Endothelial cell of umbilical vein (primary cell): ENCODE measurements around the gene MACROD2. TPM values are rescaled to one million over a fixed set of nuclear protein-coding genes. Genes with fewer than 3 reads are reported as not detected.

Experiments used
- BruUV-seq: library from RNA; stranded (reverse); fragments of 400-500 nt; replicated peaks from 2 replicates; lab custom pipeline; 2021; lab: Mats Ljungman, UMichigan
- CTCF ChIA-PET: fragments of 300-600, 350-600 bp; sonication (Branson Sonifier 250); formaldehyde crosslinking; loops from one replicate; lab custom pipeline; 2021; ENCODE audit warnings: antibody characterized with exemption, inconsistent platforms; lab: Charles Lee
- POLR2A ChIA-PET: fragments of 300-600, 350-600 bp; sonication (Branson Sonifier 250); formaldehyde crosslinking; loops from one replicate; lab custom pipeline; 2021; ENCODE audit warnings: antibody characterized with exemption, inconsistent platforms; lab: Charles Lee
- DNase-seq: peaks from one replicate; pipeline ENCODE4 v3.0.0-alpha.2; 2011; ENCODE audit warnings: low read depth, low spot score
- FAIRE-seq: peaks from 2 replicates; lab custom pipeline; 2011; peaks lifted over from hg19 to GRCh38; lab: Jason Lieb, UNC
- H2AFZ ChIP-seq: 2 replicates; pipeline ENCODE4 v1.6.0; 2012; ENCODE audit warnings: low read depth, low read length, control low read depth, inconsistent platforms
- H3K27ac ChIP-seq: 2 replicates; pipeline ENCODE4 v1.5.1; 2011; ENCODE audit warnings: low read depth, mild to moderate bottlenecking, control low read depth, low read length, moderate library complexity; ENCODE audit not compliant: insufficient read depth
- H3K27me3 ChIP-seq, 2 experiments: 2 replicates each; pipeline versions ENCODE4 v1.6.0 to v1.6.1; 2011; ENCODE audit warnings: low read length in 2 of 2, mixed read lengths in 1 of 2; ENCODE audit not compliant: control insufficient read depth in 2 of 2, insufficient read depth in 2 of 2
- H3K36me3 ChIP-seq, 2 experiments: 2 replicates in 1 of 2; 3 replicates in 1 of 2; pipeline ENCODE4 v1.5.1; 2011; ENCODE audit warnings: low read length in 2 of 2, mild to moderate bottlenecking in 1 of 2, moderate library complexity in 1 of 2; ENCODE audit not compliant: control insufficient read depth in 2 of 2, insufficient read depth in 2 of 2; ENCODE audit errors: extremely low read depth in 1 of 2
- H3K4me1 ChIP-seq: 3 replicates; pipeline ENCODE4 v1.5.1; 2011; ENCODE audit warnings: mild to moderate bottlenecking, low read length; ENCODE audit not compliant: control insufficient read depth, insufficient read depth; ENCODE audit errors: extremely low read depth
- H3K4me2 ChIP-seq: 2 replicates; pipeline ENCODE4 v1.6.1; 2011; ENCODE audit warnings: low read length, control low read depth, mixed read lengths; ENCODE audit not compliant: insufficient read depth
- H3K4me3 ChIP-seq, 3 experiments: fragments of 200-600 bp in 1 of 3; sonication (generic), shearing (Covaris generic) in 1 of 3; replicated peaks in 1 of 3; 2 replicates each; pipeline ENCODE4 v1.5.1; 2011 to 2016; ENCODE audit warnings: control low read depth in 3 of 3, low read length in 3 of 3, mild to moderate bottlenecking in 2 of 3, inconsistent platforms in 1 of 3, low read depth in 1 of 3, moderate library complexity in 1 of 3; ENCODE audit not compliant: insufficient read depth in 1 of 3
- H3K79me2 ChIP-seq: 2 replicates; pipeline ENCODE4 v1.6.0; 2012; ENCODE audit warnings: low read length, inconsistent platforms; ENCODE audit not compliant: control insufficient read depth, insufficient read depth
- H3K9ac ChIP-seq: replicated peaks from 2 replicates; pipeline ENCODE3; 2011; ENCODE audit warnings: low read length, control low read depth; ENCODE audit not compliant: insufficient read depth; ENCODE audit errors: extremely low read depth
- H3K9me1 ChIP-seq: replicated peaks from 3 replicates; pipeline ENCODE4 v1.6.0; 2011; ENCODE audit warnings: mild to moderate bottlenecking, low read length; ENCODE audit not compliant: control insufficient read depth, insufficient read depth; ENCODE audit errors: extremely low read depth
- H3K9me3 ChIP-seq: replicated peaks from 2 replicates; pipeline ENCODE4 v1.5.1; 2012; ENCODE audit warnings: low read length, inconsistent platforms; ENCODE audit not compliant: control insufficient read depth, insufficient read depth
- H4K20me1 ChIP-seq: replicated peaks from 2 replicates; pipeline ENCODE3; 2011; ENCODE audit warnings: mild to moderate bottlenecking, low read length; ENCODE audit not compliant: control insufficient read depth, insufficient read depth; ENCODE audit errors: extremely low read depth
- CTCF ChIP-seq, 2 donors: IDR thresholded peaks; 1 replicate in 1 of 2; 2 replicates in 1 of 2; pipeline ENCODE4 v1.5.1; 2011; ENCODE audit warnings: low read length in 2 of 2, mild to moderate bottlenecking in 2 of 2, moderate library complexity in 2 of 2, control low read depth in 1 of 2, inconsistent platforms in 1 of 2, low read depth in 1 of 2; ENCODE audit not compliant: insufficient read depth in 1 of 2; ENCODE audit errors: extremely low read depth in 1 of 2
- GATA2 ChIP-seq: IDR thresholded peaks from 2 replicates; pipeline ENCODE4 v1.7.0; 2011; ENCODE audit warnings: low read depth, mild to moderate bottlenecking, moderate library complexity, mixed read lengths, low read length; ENCODE audit not compliant: insufficient read length, insufficient read depth
- MAX ChIP-seq: IDR thresholded peaks from 2 replicates; pipeline ENCODE4 v1.6.1; 2011; ENCODE audit not compliant: insufficient read depth, insufficient read length
- POLR2AphosphoS5 ChIP-seq: IDR thresholded peaks from 2 replicates; pipeline ENCODE4 v1.6.1; 2012; ENCODE audit warnings: low read depth, mild to moderate bottlenecking, control low read depth, low read length, moderate library complexity; ENCODE audit not compliant: insufficient read depth
- dilution Hi-C: fragments of 300-500 bp; cut with MboI; formaldehyde crosslinking; loops from one replicate; pipeline ENCODE4 v1.15.0; 2019; ENCODE audit warnings: low sequenced_read_pairs; ENCODE audit not compliant: extremely low pct_ligation_motif_present
- intact Hi-C: fragments of 100-400 bp; cut with micrococcal nuclease; formaldehyde crosslinking; loops from one replicate; pipeline ENCODE4 v1.10.0; 2022
- polyA plus RNA-seq, 4 experiments: library from polyadenylated mRNA; depleted of rRNA in 3 of 4; stranded (reverse) in 3 of 4; unstranded in 1 of 4; fragments of >200 nt; gene quantifications; 2 replicates each; pipeline versions ENCODE4 v1.2.1 to v1.2.3, GENCODE V29; 2011 to 2012; ENCODE audit warnings: missing spikeins in 1 of 4
- total RNA-seq: library from RNA; stranded (reverse); gene quantifications from 2 replicates; pipeline ENCODE4 v1.2.3, GENCODE V29; 2021

Gene MACROD2
- total and polyA plus RNA-seq, 2 donors (not counting 3 experiments of a cell fraction or from before 2014, with no cell fraction given): 0.11 to 0.73 TPM

GRCh38 chr20:15455279-15455678 is 1460.0 kb downstream of the MACROD2 start:
- POLR2A ChIA-PET: no interaction called here
- FAIRE-seq: no peak
- no TSS peak for BruUV-seq

More at GRCh38 chr20:15455279-15455678, 1460.0 kb downstream of the MACROD2 start:
- Histone ChIP-seq H3K36me3 (no peaks in the 10 kb centered on the region), H3K9me3 (no peaks in the 10 kb centered on the region), H3K9ac (no peak overlapping the region), H3K79me2 (no peaks in the 10 kb centered on the region), H3K27me3 (no peaks in the 10 kb centered on the region), H3K4me1 (no peaks in the 10 kb centered on the region), H3K4me2 (no peak overlapping the region), H3K4me3 (no peak overlapping the region), H4K20me1 (no peaks in the 10 kb centered on the region), H3K27ac (no peak overlapping the region), H3K9me1 (no peaks in the 10 kb centered on the region), H2AFZ (no peak overlapping the region)
- CTCF ChIA-PET: no interaction called here
- intact Hi-C loops: no loop called here
- dilution Hi-C loops: no loop called here
- DNase-seq: no peak
- TF ChIP-seq CTCF (IDR thresholded peaks at IDR 0.05; ENCODE audit: extremely low read depth in 1 of 2, insufficient read depth in 1 of 2, low read depth in 1 of 2, low read length in 2 of 2): no peak
- TF ChIP-seq POLR2AphosphoS5: no peak
- TF ChIP-seq MAX: no peak
- no peak for TF ChIP-seq GATA2
